GM18511 (cell line): ENCODE measurements around the gene MYB.

Source experiments
- ATAC-seq: cut with Tn5 transposase; IDR thresholded peaks from one replicate; pipeline ENCODE4 v1.9.1; 2021; ENCODE audit warnings: mild to moderate bottlenecking, moderate library complexity; ENCODE audit not compliant: unreplicated experiment

MYB gene

DNA sequence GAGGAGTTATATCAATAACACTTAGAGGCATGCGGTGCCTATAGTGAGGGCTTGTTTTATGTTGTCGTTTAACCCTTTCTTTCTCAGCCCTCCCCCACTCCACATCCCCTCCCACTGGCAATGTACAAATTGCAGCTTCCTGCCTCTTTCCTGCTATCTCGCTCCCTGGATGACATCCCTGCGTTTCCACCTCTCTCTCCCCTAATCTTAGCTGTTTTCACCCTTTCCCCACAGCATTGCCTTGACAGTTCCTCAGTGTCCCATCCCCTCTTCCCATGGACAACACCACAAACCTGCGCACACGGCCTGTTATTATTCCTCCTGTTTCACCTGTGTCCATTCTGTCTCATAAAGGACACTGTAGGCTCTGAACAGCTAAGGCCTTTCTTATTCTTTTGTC is 34.5 kb downstream of the MYB start:
- no peak for ATAC-seq

DNA sequence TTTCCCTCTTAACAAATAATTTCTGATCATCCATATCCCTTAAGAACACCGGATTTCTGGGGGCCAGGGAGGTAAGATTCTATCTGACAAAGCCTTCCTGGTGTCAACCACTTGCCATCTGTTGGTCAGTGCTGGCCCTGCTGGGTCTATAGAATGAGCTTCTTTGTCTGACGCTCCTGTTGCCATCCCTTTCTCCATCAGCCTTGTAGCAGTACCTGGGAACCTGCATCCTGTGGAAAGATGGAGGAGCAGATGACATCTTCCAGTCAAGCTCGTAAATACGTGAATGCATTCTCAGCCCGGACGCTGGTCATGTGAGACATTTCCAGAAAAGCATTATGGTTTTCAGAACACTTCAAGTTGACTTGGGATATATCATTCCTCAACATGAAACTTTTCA is 36.6 kb downstream of the MYB start:
- no peak for ATAC-seq

DNA sequence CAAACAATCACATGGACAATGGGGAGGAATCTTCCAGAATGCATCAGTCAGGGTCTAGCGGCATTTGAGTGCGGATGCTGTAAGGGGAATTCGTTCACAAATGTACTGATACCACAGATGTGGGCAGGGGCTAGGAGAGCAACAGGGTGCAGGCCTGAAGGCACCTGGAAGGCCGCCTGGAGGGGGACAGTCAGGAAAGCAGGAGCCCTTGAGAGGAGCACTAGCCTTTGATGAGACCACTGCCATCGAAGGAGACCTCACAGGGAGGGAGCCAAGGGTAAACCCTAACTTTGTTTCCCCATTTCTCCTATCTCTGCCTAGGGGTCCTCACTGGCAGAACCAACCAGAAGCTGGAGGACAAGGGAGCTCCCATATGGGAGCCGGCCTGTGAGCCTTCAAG is 38.2 kb downstream of the MYB start:
- ATAC-seq = no peak

GRCh38 chr6:135221042-135221441 is 39.9 kb downstream of the MYB start:
- no peak for ATAC-seq

- ATAC-seq = no peak
Measured at GRCh38 chr6:135221505-135221904, 40.4 kb downstream of the MYB start.

DNA sequence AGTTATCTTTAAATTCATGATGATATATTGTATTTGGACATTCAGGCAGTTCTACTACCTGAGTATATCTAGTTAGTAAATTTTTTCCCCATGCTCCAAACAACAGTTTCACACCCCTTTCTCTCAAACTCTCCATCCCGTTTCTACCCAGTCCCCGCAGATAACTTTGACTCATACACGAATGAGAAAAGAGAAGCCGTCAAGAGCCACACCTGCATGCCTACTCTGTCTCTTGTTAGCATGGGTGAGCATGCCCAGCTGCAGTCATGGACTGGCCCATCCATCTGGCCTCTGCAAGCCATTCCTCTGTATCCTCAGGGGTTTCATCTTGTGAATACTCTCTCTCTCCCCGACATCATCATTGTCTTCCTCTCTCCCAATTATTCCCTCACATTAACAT is 41.5 kb downstream of the MYB start:
- no peak for ATAC-seq

DNA sequence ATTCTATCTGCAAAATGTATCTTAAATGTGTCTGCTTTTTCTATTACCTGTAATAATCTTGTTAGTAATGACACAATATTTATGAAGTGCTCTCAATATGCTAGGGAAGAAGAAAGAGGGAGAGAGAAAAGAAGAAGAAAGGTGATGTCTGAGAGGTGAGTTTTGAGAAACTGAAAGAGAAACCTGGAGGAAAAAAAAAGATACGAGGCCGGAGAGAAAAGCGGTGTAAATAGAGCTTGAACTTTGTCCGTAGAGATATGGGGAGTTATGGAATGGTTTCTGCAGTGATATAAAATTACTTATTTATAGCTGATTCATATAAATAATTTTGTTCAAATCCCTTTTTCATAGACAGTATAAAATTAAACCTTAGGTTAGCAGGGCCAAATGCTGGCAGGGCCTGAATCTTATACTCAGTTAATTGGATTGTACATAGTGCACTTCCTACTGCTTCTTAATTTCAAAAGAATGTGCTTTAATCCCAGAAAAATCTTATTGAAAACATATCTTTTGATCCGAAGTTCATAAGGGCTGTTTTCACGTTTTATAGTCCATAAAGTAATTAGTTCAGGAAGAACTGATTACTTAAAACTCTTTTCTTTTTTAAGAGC is 43.0 kb downstream of the MYB start:
- no peak for ATAC-seq

DNA sequence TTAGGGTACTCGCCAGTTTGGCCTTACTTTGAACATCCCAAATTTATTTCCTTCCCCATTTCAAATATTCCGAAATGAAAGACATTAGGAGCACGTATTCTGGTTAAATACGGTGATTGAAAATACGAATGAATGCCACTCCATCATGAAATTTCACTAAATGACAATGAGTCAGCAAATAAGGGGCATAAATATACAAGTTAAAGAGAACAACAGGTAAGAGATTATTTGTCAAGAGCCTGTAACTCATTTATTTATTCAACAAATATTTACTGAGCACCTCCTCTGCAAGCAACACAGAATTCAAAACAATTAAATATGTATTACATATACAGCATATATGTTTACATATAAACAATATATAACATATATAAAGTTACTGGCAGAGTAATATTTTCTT is 44.8 kb downstream of the MYB start:
- no peak for ATAC-seq

DNA sequence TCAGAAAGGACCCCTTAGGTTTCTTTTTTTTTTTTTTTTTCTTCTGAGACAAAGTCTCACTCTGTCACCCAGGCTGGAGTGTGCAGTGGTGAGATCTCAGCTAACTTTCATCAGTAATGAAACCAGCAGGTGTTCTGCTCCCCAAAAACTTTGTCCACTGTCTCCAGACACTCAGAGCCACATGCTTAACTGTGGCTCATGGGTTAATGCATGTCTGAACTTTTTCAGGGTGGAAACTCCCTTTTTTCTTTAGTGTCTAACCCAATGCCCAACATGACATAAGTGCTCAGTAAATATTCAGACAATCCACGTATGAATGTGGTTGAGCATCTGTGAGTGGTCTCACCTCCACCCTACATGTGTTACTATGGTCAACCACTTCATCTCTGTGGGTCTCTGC is 45.4 kb downstream of the MYB start:
- ATAC-seq = peak; percentile 81

GRCh38 chr6:135227349-135227748 is 46.2 kb downstream of the MYB start:
- no peak for ATAC-seq

DNA sequence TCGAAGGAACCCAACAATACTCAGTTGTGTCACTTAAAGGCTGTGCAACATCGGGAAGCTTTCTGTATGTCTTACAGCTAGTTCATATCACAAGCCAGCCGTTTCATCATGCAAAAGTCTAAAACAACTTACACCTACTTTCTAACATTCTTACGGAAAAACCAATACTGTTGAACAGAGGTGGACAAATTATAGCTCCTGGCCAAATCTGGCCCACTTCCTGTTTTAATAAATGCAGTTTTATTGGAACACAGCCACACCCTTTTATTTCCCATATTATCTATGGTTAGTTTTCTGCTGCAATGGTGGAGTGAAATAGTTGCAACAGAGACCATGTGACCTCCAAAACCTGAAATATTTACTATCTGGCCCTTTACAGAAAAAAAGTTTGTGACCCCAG is 46.6 kb downstream of the MYB start:
- no peak for ATAC-seq

DNA sequence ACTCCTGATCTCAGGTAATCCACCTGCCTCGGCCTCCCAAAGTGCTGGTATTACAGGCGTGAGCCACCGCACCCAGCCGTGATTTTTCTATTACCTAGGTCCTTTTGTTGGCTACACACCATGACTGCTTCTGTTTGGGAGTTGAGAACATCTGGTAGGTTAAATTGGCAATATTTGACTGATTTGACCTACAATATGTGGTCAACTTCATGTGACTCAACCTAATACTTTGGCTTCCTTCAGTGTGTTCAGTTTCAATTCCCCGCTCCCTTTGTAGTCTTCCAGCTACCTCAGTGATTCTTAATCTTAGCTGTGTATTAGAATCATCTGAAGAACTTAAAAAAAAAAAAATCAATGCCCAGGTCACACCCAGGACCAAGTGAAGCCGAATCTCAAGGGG is 47.4 kb downstream of the MYB start:
- ATAC-seq = peak; percentile 42

GRCh38 chr6:135229996-135230395 is 48.9 kb downstream of the MYB start:
- no peak for ATAC-seq

DNA sequence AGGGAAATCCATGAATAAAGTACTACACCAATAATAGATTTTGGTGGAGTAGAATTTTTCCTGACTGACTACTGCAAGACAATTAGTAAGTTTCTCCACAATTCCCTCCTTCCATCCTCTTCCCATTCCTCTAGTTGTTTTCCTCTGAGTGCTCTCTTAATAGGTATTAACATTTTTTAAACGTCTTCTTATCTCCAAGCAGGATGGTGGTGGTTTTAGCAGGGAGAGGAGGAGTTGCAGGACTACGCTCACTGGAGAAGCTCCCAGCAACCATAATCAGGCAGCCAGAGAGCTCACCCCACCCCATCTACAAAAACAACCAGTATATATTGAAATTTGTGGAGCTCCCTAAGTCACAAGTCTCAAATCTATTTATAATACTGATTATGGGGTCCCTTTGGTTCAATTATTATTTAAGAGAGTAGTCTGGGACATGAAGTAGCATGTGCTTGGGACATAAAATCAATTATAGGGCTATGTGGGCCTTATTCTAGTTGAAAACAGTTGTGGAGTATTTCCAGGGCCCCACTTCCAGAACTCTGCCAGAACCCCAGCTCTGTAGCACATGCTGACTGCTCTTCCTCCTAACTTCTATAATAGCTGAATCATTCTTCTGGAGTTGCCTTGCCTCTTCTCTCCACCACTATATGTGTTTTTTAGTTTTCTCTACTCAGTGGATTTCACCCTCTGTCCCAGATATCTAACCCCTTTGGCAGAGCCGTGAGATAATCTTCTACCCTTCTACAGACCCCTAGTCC is 49.8 kb downstream of the MYB start:
- ATAC-seq = no peak

- ATAC-seq = peak; percentile 40
Measured at GRCh38 chr6:135231469-135231844, 50.3 kb downstream of the MYB start.

DNA sequence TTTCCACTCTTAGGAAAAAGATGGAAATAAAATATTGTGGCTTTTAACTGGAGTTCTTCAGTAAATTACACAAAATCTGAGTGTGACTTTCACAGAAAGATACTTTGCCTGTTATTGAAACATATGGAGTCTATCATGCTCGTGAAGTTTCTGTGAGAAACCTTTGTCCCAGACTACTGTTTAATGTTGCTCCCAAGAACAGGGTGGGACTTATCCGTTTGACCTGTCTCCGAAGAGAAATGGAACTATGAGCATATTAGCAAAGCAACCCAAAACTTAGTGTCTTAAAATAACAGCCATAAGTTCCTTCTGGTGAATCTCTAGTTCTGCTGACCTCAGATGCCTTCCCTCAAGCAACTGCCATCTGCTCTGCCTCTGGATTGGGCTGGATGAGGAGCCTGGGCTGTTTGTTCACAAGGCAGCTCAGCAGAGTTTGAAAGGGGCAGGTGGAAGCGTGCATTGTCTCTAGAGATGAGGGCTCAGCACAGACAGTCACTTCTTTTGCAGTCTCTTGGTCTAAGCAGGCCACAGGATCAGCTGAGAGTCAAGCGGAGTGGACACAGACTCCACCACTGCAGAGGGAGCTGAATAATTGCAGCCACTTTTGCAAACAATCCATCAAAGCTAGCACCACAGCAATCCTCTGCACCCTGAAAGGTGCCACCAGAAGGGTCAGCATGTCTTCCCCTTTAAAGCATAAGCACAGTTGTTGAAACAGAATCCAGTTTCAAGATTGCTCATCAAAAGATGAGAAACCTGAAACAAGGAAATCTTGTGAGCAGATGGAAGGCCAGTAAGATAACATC is 52.8 kb downstream of the MYB start:
- ATAC-seq = peak; percentile 73

DNA sequence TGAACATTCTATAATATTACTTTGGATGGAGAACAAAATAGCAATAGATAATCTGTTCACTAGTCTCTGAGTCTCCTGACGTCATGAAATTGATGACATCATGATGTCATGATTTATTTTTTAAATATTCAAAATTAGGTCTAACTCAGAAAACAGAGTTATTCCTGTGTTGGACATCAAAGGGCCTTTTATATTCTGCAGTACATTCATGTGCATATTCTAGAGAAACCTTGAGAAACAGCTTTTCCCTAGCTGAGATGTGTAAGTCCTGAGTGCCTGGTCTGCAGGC is 53.3 kb downstream of the MYB start:
- ATAC-seq = no peak

GRCh38 chr6:135235716-135236115 is 54.6 kb downstream of the MYB start:
- ATAC-seq = no peak

DNA sequence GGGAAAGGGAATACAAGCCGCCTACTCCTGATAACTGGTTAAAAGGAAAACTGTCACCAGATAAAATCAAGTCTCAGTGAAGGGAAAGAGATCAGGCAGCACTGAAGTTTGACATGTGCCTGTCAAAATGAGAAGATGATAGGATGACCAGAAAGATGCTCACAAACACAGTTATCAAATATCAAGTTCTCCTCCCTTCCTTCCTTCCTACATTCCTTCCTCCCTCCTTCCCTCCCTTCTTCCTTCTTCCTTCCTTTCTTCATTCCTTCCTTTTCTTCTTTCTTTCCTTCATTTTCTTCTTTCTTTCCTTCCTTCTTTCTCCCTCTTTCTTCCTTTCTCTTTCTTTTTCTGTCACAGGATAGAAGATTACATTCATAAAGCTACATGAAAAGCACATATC is 55.2 kb downstream of the MYB start:
- no peak for ATAC-seq

- ATAC-seq = no peak
Measured at GRCh38 chr6:135236732-135237131, 55.6 kb downstream of the MYB start.

GRCh38 chr6:135240711-135241110 is 59.6 kb downstream of the MYB start:
- ATAC-seq = no peak
